Activated CD8-positive, alpha-beta T cell treated with anti-CD3 and anti-CD28 coated beads, Interleukin-2, amount 10 ng/mL, durations not matched to agents 7 days and 5 days (primary cell): Measurements from ENCODE around the gene TRPC4AP. TPM values are rescaled to one million over a fixed set of nuclear protein-coding genes. Genes with fewer than 3 reads are reported as not detected.

Experiments used
- ATAC-seq: fragments of 150-1000 bp; cut with Tn5 transposase; one replicate; pipeline ENCODE4 v1.10.0; 2021; ENCODE audit warnings: moderate library complexity
- CTCF ChIA-PET: fragments of 350-600 bp; sonication (Branson Sonifier 250); formaldehyde crosslinking; loops from one replicate; lab custom pipeline; 2021; ENCODE audit warnings: antibody characterized with exemption; lab: Charles Lee
- POLR2A ChIA-PET: fragments of 350-600 bp; sonication (Branson Sonifier 250); formaldehyde crosslinking; loops from one replicate; lab custom pipeline; 2021; ENCODE audit warnings: antibody characterized with exemption; lab: Charles Lee
- DNase-seq: peaks from one replicate; pipeline ENCODE4 v3.0.0-alpha.2; 2020
- H3K27ac Mint-ChIP-seq: one replicate; pipeline ENCODE4 v1.8.0; 2021; ENCODE audit warnings: mild to moderate bottlenecking, mixed read lengths
- H3K27me3 Mint-ChIP-seq: one replicate; pipeline ENCODE4 v1.8.0; 2021; ENCODE audit warnings: low read depth, mixed read lengths
- H3K36me3 Mint-ChIP-seq: one replicate; pipeline ENCODE4 v1.8.0; 2021; ENCODE audit warnings: low read depth, mixed read lengths
- H3K4me1 Mint-ChIP-seq: one replicate; pipeline ENCODE4 v1.8.0; 2021; ENCODE audit warnings: low read depth, mixed read lengths
- H3K4me3 Mint-ChIP-seq: one replicate; pipeline ENCODE4 v1.8.0; 2021; ENCODE audit warnings: mild to moderate bottlenecking, mixed read lengths
- H3K9me3 Mint-ChIP-seq: one replicate; pipeline ENCODE4 v1.8.0; 2022; ENCODE audit warnings: mixed read lengths; ENCODE audit not compliant: insufficient read depth
- total RNA-seq, 2 experiments: library from RNA; stranded (reverse); gene quantifications; one replicate each; pipeline ENCODE4 v1.2.3, GENCODE V29; 2021

Gene TRPC4AP
- total RNA-seq, 2 experiments from 2014 or later, result 43.2 to 44.6 TPM

DNA sequence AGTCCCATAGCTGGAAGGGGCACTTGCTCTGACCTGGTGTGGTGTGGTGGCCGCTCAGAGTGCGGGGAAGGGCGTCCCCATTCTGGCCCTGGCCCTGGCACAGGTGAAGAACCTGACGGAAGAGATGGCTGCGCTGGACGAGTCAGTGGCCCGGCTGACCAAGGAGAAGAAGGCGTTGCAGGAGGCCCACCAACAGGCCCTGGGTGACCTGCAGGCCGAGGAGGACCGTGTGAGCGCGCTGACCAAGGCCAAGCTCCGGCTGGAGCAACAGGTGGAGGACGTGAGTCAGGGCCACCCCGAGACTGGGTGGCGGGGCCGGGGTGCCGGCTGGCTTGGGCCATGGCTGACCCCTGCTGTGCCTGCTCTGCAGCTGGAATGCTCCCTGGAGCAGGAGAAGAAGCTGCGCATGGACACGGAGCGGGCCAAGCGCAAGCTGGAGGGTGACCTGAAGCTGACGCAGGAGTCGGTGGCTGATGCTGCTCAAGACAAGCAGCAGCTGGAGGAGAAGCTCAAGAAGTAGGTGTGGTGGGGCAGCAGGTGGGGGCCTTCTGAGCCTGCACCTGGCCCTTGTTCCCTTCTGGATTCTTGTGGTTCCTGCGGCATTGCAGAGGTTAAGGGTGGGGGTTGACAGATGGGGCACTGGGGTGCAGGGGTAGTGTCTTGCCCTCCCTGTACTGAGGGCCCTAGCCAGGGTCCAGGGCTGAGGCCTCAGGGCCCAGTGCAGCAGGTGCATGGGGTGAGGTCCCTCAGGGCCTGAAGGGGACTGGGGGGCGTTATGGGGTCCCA lies 96.2 kb downstream of the TRPC4AP start:
- Mint-ChIP-seq H3K36me3 (peaks cover 17% of the 10 kb centered on the region), H3K27me3 (no peaks in the 10 kb centered on the region), H3K4me3 (no peak overlapping the region), H3K4me1 (no peaks in the 10 kb centered on the region), H3K27ac (no peak overlapping the region), H3K9me3 (no peaks in the 10 kb centered on the region)
- ChIA-PET POLR2A (no interaction called here), CTCF (no interaction called here)
- DNase-seq (no peak), ATAC-seq (no peak)

GRCh38 chr20:34995696-34996095 lies 96.9 kb downstream of the TRPC4AP start:
- DNase-seq (no peak), ATAC-seq (no peak)
- POLR2A ChIA-PET, result no interaction called here
- CTCF ChIA-PET, result no interaction called here
- no peak overlapping the region for H3K4me3 Mint-ChIP-seq
- no peaks in the 10 kb centered on the region for H3K4me1 Mint-ChIP-seq
- H3K9me3 Mint-ChIP-seq, result no peaks in the 10 kb centered on the region
- peaks cover 15% of the 10 kb centered on the region for H3K36me3 Mint-ChIP-seq
- no peak overlapping the region for H3K27ac Mint-ChIP-seq
- H3K27me3 Mint-ChIP-seq, result no peaks in the 10 kb centered on the region

- no peak for DNase-seq
- no peaks in the 10 kb centered on the region for H3K27me3 Mint-ChIP-seq
- no peak for ATAC-seq
- no peak overlapping the region for H3K4me3 Mint-ChIP-seq
- POLR2A ChIA-PET, result no interaction called here
- no peak overlapping the region for H3K27ac Mint-ChIP-seq
- peaks cover 14% of the 10 kb centered on the region for H3K36me3 Mint-ChIP-seq
- CTCF ChIA-PET, result no interaction called here
- no peaks in the 10 kb centered on the region for H3K4me1 Mint-ChIP-seq
- no peaks in the 10 kb centered on the region for H3K9me3 Mint-ChIP-seq
These were observed 97.4 kb downstream of the TRPC4AP start for GRCh38 chr20:34995192-34995591.

DNA sequence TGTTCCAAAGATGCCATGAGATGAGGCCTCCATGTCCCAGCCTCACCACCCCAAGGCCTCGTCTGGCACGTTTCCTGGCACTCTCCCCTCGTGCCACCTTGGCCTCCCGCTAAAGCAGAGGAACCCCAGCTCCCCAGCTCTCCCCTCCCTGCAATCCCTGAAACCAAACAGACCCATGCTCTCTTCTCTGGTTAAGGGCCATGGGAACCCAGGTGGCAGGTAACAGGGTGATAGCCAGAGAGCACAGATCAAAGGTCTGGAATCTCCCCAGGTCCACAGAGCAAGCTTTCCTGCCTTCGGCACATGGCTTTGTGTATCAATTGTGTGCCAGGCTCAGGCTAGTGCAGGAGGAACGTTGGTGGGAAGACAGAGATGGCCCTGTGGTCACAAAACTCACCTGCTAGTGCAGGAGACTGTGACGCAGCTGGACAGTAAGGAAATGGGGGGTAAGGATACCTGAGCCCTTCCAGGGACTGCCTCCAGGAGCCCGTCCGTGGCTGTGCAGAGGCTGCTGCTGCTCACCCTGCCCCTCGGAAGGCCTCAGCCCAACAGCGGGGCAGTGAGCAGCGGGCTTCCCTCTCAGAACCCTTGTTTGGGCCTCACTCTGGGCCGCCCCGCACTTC lies 98.0 kb downstream of the TRPC4AP start:
- H3K36me3 Mint-ChIP-seq, result peaks cover 14% of the 10 kb centered on the region
- CTCF ChIA-PET, result no interaction called here
- no peaks in the 10 kb centered on the region for H3K9me3 Mint-ChIP-seq
- DNase-seq (no peak), ATAC-seq (no peak)
- no peaks in the 10 kb centered on the region for H3K27me3 Mint-ChIP-seq
- POLR2A ChIA-PET, result no interaction called here
- H3K27ac Mint-ChIP-seq, result no peak overlapping the region
- H3K4me3 Mint-ChIP-seq, result no peak overlapping the region
- no peaks in the 10 kb centered on the region for H3K4me1 Mint-ChIP-seq

DNA sequence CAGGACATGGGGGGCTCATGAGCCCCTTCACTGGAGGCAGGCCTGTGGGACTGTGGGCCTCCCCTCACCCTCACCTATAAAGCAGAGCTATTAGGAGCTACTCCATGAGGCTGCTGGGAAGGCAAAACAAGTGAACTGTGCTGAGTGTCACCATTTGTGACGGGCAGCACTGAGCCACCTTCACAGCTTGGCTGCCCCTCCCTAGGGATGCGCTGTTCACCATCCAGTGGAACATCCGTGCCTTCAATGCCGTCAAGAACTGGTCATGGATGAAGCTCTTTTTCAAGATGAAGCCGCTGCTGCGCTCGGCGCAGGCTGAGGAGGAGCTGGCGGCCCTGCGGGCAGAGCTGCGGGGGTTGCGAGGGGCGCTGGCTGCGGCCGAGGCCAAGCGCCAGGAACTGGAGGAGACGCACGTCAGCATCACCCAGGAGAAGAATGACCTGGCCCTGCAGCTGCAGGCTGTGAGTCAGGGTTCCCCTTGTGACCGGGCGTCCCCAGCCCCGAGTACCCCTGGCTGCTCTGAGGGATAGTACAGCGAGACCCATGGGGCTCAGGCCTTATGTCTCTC lies 98.6 kb downstream of the TRPC4AP start:
- ChIA-PET CTCF (no interaction called here), POLR2A (no interaction called here)
- Mint-ChIP-seq H3K27me3 (no peaks in the 10 kb centered on the region), H3K27ac (no peak overlapping the region), H3K4me3 (no peak overlapping the region), H3K9me3 (no peaks in the 10 kb centered on the region), H3K4me1 (no peaks in the 10 kb centered on the region), H3K36me3 (peaks cover 14% of the 10 kb centered on the region)
- DNase-seq, result no peak
- ATAC-seq, result no peak

- no peak overlapping the region for H3K4me3 Mint-ChIP-seq
- ChIA-PET CTCF (no interaction called here), POLR2A (interaction anchor here (0.7 kb wide), 1 partner anchor 9 kb away, joined by 3 read pairs; no protein-coding TSS in a partner anchor)
- H3K27me3 Mint-ChIP-seq, result no peaks in the 10 kb centered on the region
- H3K4me1 Mint-ChIP-seq, result no peaks in the 10 kb centered on the region
- peaks cover 9% of the 10 kb centered on the region for H3K36me3 Mint-ChIP-seq
- ATAC-seq (no peak), DNase-seq (no peak)
- H3K27ac Mint-ChIP-seq, result no peak overlapping the region
- no peaks in the 10 kb centered on the region for H3K9me3 Mint-ChIP-seq
These were observed 99.7 kb downstream of the TRPC4AP start for GRCh38 chr20:34992751-34993417.

- no peaks in the 10 kb centered on the region for H3K9me3 Mint-ChIP-seq
- no peaks in the 10 kb centered on the region for H3K27me3 Mint-ChIP-seq
- H3K27ac Mint-ChIP-seq, result peak overlapping the region; percentile 43
- no peaks in the 10 kb centered on the region for H3K4me1 Mint-ChIP-seq
- ATAC-seq (no peak), DNase-seq (no peak)
- H3K36me3 Mint-ChIP-seq, result no peaks in the 10 kb centered on the region
- H3K4me3 Mint-ChIP-seq, result no peak overlapping the region
- ChIA-PET POLR2A (no interaction called here), CTCF (no interaction called here)
These were observed 101.9 kb downstream of the TRPC4AP start for GRCh38 chr20:34990661-34991214.

DNA sequence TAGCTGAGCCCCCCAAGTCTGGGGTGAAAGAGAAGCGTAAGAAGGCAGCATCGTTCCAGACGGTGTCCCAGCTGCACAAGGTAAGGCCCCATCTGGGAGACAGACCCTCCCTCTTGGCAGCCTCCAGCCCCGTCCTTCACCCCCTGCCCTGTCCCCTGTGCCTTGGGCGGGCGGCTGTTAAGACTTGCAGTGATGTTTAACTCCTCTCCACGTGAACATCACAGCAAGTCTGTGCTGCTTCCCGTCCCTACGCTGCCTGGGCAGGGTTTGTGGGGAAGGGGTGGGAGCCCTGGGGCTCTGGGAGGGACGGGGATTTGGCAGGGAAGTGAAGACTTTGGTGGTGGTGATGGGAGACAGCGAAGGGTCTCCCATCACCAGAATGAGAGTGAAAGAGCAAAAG lies 102.4 kb downstream of the TRPC4AP start:
- Mint-ChIP-seq H3K27me3 (peaks cover under 1% of the 10 kb centered on the region), H3K4me1 (no peaks in the 10 kb centered on the region), H3K27ac (no peak overlapping the region), H3K36me3 (no peaks in the 10 kb centered on the region), H3K9me3 (no peaks in the 10 kb centered on the region), H3K4me3 (no peak overlapping the region)
- ChIA-PET POLR2A (no interaction called here), CTCF (no interaction called here)
- ATAC-seq, result no peak
- no peak for DNase-seq

- peaks cover 1% of the 10 kb centered on the region for H3K4me1 Mint-ChIP-seq
- H3K36me3 Mint-ChIP-seq, result no peaks in the 10 kb centered on the region
- H3K4me3 Mint-ChIP-seq, result no peak overlapping the region
- ChIA-PET CTCF (no interaction called here), POLR2A (no interaction called here)
- H3K27ac Mint-ChIP-seq, result no peak overlapping the region
- DNase-seq, result no peak
- no peak for ATAC-seq
- peaks cover 3% of the 10 kb centered on the region for H3K27me3 Mint-ChIP-seq
- H3K9me3 Mint-ChIP-seq, result no peaks in the 10 kb centered on the region
These were observed 102.9 kb downstream of the TRPC4AP start for GRCh38 chr20:34989670-34990069.

DNA sequence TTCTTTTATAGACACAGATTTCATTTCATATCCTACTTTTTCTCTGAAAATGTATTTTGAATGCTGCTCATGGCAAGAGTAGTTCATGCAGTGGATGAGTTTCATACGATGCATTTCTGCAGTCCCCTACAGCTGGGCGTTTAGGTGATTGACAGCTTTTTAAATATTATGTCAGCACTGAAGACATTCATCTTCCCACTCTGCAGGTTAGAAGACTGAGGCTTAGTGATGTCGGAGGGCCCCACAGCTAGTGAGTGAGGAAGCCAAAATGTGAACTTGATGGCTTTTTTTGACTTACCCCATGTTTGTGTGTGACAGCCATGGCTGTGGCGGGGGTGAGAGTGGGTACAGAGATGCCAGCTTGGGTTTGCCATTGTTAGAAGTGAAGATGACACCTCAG lies 103.5 kb downstream of the TRPC4AP start:
- peak overlapping the region; percentile 43 for H3K27ac Mint-ChIP-seq
- H3K9me3 Mint-ChIP-seq, result no peaks in the 10 kb centered on the region
- H3K4me3 Mint-ChIP-seq, result no peak overlapping the region
- ChIA-PET POLR2A (no interaction called here), CTCF (interaction anchor here (1.0 kb wide), 1 partner anchor 115 kb away, joined by 3 read pairs; no protein-coding TSS in a partner anchor)
- ATAC-seq (no peak), DNase-seq (no peak)
- H3K4me1 Mint-ChIP-seq, result peaks cover 1% of the 10 kb centered on the region
- H3K27me3 Mint-ChIP-seq, result peaks cover 3% of the 10 kb centered on the region
- no peaks in the 10 kb centered on the region for H3K36me3 Mint-ChIP-seq

GRCh38 chr20:34988191-34988540 lies 104.4 kb downstream of the TRPC4AP start:
- POLR2A ChIA-PET, result no interaction called here
- H3K36me3 Mint-ChIP-seq, result no peaks in the 10 kb centered on the region
- ATAC-seq, result no peak

More at GRCh38 chr20:34988191-34988540, 104.4 kb downstream of the TRPC4AP start:
- H3K4me3 Mint-ChIP-seq, result no peak overlapping the region
- H3K9me3 Mint-ChIP-seq, result no peaks in the 10 kb centered on the region
- peaks cover 1% of the 10 kb centered on the region for H3K4me1 Mint-ChIP-seq
- CTCF ChIA-PET, result interaction anchor here (1.0 kb wide), 1 partner anchor 114 kb away, joined by 3 read pairs; no protein-coding TSS in a partner anchor
- no peak overlapping the region for H3K27ac Mint-ChIP-seq
- DNase-seq, result no peak
- peaks cover 7% of the 10 kb centered on the region for H3K27me3 Mint-ChIP-seq
